IMR-90 (cell line): ENCODE data around the gene PDZRN3. TPM values are rescaled to one million over a fixed set of nuclear protein-coding genes. Genes with fewer than 3 reads are reported as not detected.

Source experiments
- ATAC-seq: fragments of 200-7000 bp; cut with Tn5 transposase; 2 replicates; pipeline ENCODE4 v1.9.1; 2020; ENCODE audit warnings: low read depth, mild to moderate bottlenecking, moderate library complexity
- BruUV-seq: library from RNA; stranded (reverse); fragments of 400-500 nt; replicated peaks from 2 replicates; lab custom pipeline; 2021; lab: Mats Ljungman, UMichigan
- CTCF ChIA-PET: fragments of 300-600 bp; formaldehyde crosslinking; extraction: SDS; loops from one replicate; lab custom pipeline; 2021; ENCODE audit warnings: antibody characterized with exemption; lab: Yijun Ruan, JAX
- POLR2A ChIA-PET: fragments of 300-600 bp; sonication (Branson Sonifier 250); formaldehyde crosslinking; loops from one replicate; lab custom pipeline; 2022; ENCODE audit warnings: antibody characterized with exemption; ENCODE audit not compliant: unreplicated experiment; lab: Charles Lee
- DNase-seq: peaks from one replicate; pipeline ENCODE4 v3.0.0; 2013
- H2AFZ ChIP-seq: replicated peaks from 2 replicates; pipeline ENCODE3; 2013; ENCODE audit warnings: low read length, mild to moderate bottlenecking; ENCODE audit not compliant: poor library complexity
- H2AK5ac ChIP-seq: 2 replicates; pipeline ENCODE4 v1.6.1; 2013; ENCODE audit warnings: low read depth, low read length, inconsistent platforms
- H2AK9ac ChIP-seq: replicated peaks from 2 replicates; pipeline ENCODE3; 2013; ENCODE audit warnings: mild to moderate bottlenecking, low read depth, low read length, moderate library complexity; ENCODE audit not compliant: poor library complexity
- H2BK120ac ChIP-seq: 2 replicates; pipeline ENCODE4 v1.6.1; 2013; ENCODE audit warnings: low read depth, low read length, inconsistent platforms
- H2BK15ac ChIP-seq: 3 replicates; pipeline ENCODE4 v1.6.1; 2013; ENCODE audit warnings: low read depth, low read length, inconsistent platforms
- H2BK20ac ChIP-seq: 2 replicates; pipeline ENCODE4 v1.6.1; 2013; ENCODE audit warnings: low read depth, mild to moderate bottlenecking, inconsistent platforms, low read length, moderate library complexity
- H2BK5ac ChIP-seq: 2 replicates; pipeline ENCODE4 v1.6.1; 2013; ENCODE audit warnings: mild to moderate bottlenecking, low read depth, low read length, inconsistent platforms; ENCODE audit not compliant: poor library complexity, severe bottlenecking
- H3K14ac ChIP-seq: replicated peaks from 2 replicates; pipeline ENCODE4 v1.6.1; 2013; ENCODE audit warnings: low read depth, low read length, inconsistent platforms
- H3K18ac ChIP-seq: 2 replicates; pipeline ENCODE4 v1.6.1; 2013; ENCODE audit warnings: low read depth, low read length, control low read depth
- H3K23ac ChIP-seq: 2 replicates; pipeline ENCODE4 v1.6.1; 2013; ENCODE audit warnings: low read depth, low read length, inconsistent platforms
- H3K27ac ChIP-seq: 2 replicates; pipeline ENCODE4 v1.5.1; 2013; ENCODE audit warnings: mild to moderate bottlenecking, control low read depth, low read length; ENCODE audit not compliant: insufficient read depth
- H3K27me3 ChIP-seq: 2 replicates; pipeline ENCODE4 v1.6.1; 2013; ENCODE audit warnings: low read length; ENCODE audit not compliant: control insufficient read depth, insufficient read depth
- H3K36me3 ChIP-seq: 2 replicates; pipeline ENCODE4 v1.6.1; 2013; ENCODE audit warnings: low read length, mixed read lengths; ENCODE audit not compliant: control insufficient read depth, insufficient read depth
- H3K4ac ChIP-seq: 2 replicates; pipeline ENCODE4 v1.6.1; 2013; ENCODE audit warnings: low read depth, low read length, inconsistent platforms
- H3K4me1 ChIP-seq: 2 replicates; pipeline ENCODE4 v1.6.1; 2013; ENCODE audit warnings: low read length, mixed read lengths; ENCODE audit not compliant: control insufficient read depth, insufficient read depth
- H3K4me2 ChIP-seq: 2 replicates; pipeline ENCODE4 v1.6.1; 2013; ENCODE audit warnings: low read depth, mild to moderate bottlenecking, control low read depth, low read length, moderate library complexity
- H3K4me3 ChIP-seq: 2 replicates; pipeline ENCODE4 v1.5.1; 2013; ENCODE audit warnings: low read depth, mild to moderate bottlenecking, control low read depth, low read length, moderate library complexity; ENCODE audit not compliant: insufficient read depth
- H3K56ac ChIP-seq: 2 replicates; pipeline ENCODE4 v1.6.1; 2013; ENCODE audit warnings: low read length, inconsistent platforms; ENCODE audit not compliant: insufficient read depth; ENCODE audit errors: extremely low read depth
- H3K79me1 ChIP-seq, 2 experiments: 2 replicates each; pipeline ENCODE4 v1.6.1; 2013; ENCODE audit warnings: low read length in 2 of 2, inconsistent platforms in 1 of 2, low read depth in 1 of 2
- H3K9ac ChIP-seq: 2 replicates; pipeline ENCODE4 v1.6.1; 2013; ENCODE audit warnings: low read depth, low read length, control low read depth
- H3K9me1 ChIP-seq: 2 replicates; pipeline ENCODE4 v1.6.1; 2013; ENCODE audit warnings: low read length, inconsistent platforms; ENCODE audit not compliant: insufficient read depth
- H3K9me3 ChIP-seq: 2 replicates; pipeline ENCODE4 v1.6.1; 2013; ENCODE audit warnings: low read length; ENCODE audit not compliant: control insufficient read depth, insufficient read depth
- H4K20me1 ChIP-seq: 2 replicates; pipeline ENCODE4 v1.6.1; 2013; ENCODE audit warnings: low read length, inconsistent platforms; ENCODE audit not compliant: insufficient read depth
- H4K5ac ChIP-seq: 2 replicates; pipeline ENCODE4 v1.6.1; 2013; ENCODE audit warnings: mild to moderate bottlenecking, low read depth, low read length, control low read depth
- H4K8ac ChIP-seq, 2 experiments: 2 replicates each; pipeline ENCODE4 v1.6.1; 2013; ENCODE audit warnings: low read depth in 2 of 2, low read length in 2 of 2, control low read depth in 1 of 2, inconsistent platforms in 1 of 2
- H4K91ac ChIP-seq: 2 replicates; pipeline ENCODE4 v1.6.1; 2013; ENCODE audit warnings: low read depth, low read length, inconsistent platforms; ENCODE audit not compliant: insufficient read depth
- BHLHE40 ChIP-seq: fragments of 150-350 bp; IDR thresholded peaks from 2 replicates; pipeline ENCODE4 v1.6.1; 2016; ENCODE audit warnings: mild to moderate bottlenecking, low read depth, low read length
- CEBPB ChIP-seq: IDR thresholded peaks from 2 replicates; pipeline ENCODE4 v1.6.1; 2012; ENCODE audit warnings: low read depth, low read length, improper control_type of control experiment
- CHD1 ChIP-seq: IDR thresholded peaks from 2 replicates; pipeline ENCODE4 v1.6.1; 2012; ENCODE audit warnings: low read depth, low read length, improper control_type of control experiment
- FOS ChIP-seq: fragments of 150-350 bp; IDR thresholded peaks from 2 replicates; pipeline ENCODE4 v1.6.1; 2016; ENCODE audit warnings: low read depth, low read length
- MAFK ChIP-seq: IDR thresholded peaks from 2 replicates; pipeline ENCODE4 v1.6.1; 2012; ENCODE audit warnings: low read depth, low read length, improper control_type of control experiment
- MAZ ChIP-seq: IDR thresholded peaks from 2 replicates; pipeline ENCODE4 v1.6.1; 2012; ENCODE audit warnings: low read depth, mild to moderate bottlenecking, low read length, improper control_type of control experiment, moderate library complexity, borderline replicate concordance
- MXI1 ChIP-seq: IDR thresholded peaks from 2 replicates; pipeline ENCODE4 v1.6.1; 2012; ENCODE audit warnings: low read depth, mild to moderate bottlenecking, low read length, moderate library complexity, borderline replicate concordance
- NFE2L2 ChIP-seq: fragments of 150-350 bp; IDR thresholded peaks from 2 replicates; pipeline ENCODE4 v1.6.1; 2016; ENCODE audit warnings: low read depth, mild to moderate bottlenecking, low read length
- POLR2A ChIP-seq: IDR thresholded peaks from 2 replicates; pipeline ENCODE4 v1.6.1; 2012; ENCODE audit warnings: mild to moderate bottlenecking, low read depth, low read length
- RAD21 ChIP-seq: IDR thresholded peaks from 2 replicates; pipeline ENCODE4 v1.6.1; 2012; ENCODE audit warnings: low read length, improper control_type of control experiment
- RCOR1 ChIP-seq: IDR thresholded peaks from 2 replicates; pipeline ENCODE4 v1.6.1; 2012; ENCODE audit warnings: mild to moderate bottlenecking, low read length, improper control_type of control experiment; ENCODE audit not compliant: insufficient replicate concordance
- RFX5 ChIP-seq: IDR thresholded peaks from 2 replicates; pipeline ENCODE4 v1.8.0; 2012; ENCODE audit warnings: low read depth, mild to moderate bottlenecking, low read length, moderate library complexity
- SMC3 ChIP-seq: fragments of 150-350 bp; IDR thresholded peaks from 2 replicates; pipeline ENCODE4 v1.6.1; 2016; ENCODE audit warnings: low read depth, mild to moderate bottlenecking, antibody characterized with exemption, low read length, moderate library complexity
- WGBS, 2 experiments: methylation state at CpG; one replicate each; pipeline versions ENCODE4 v1.1.5 to v1.1.7; 2013; ENCODE audit warnings: missing lambda C conversion rate in 2 of 2; ENCODE audit not compliant: insufficient read length in 1 of 2; ENCODE audit errors: extremely low coverage in 2 of 2; 5-methylcytosine and 5-hydroxymethylcytosine counted together
- dilution Hi-C: fragments of 300-500 bp; cut with HindIII; formaldehyde crosslinking; loops from one replicate; pipeline ENCODE4 v1.14.3; 2018; ENCODE audit warnings: low sequenced_read_pairs; ENCODE audit not compliant: unreplicated experiment
- in situ Hi-C: fragments of 300-500 bp; cut with MboI; formaldehyde crosslinking; loops from 3 replicates; pipeline ENCODE4 v1.14.3; 2019; ENCODE audit warnings: low sequenced_read_pairs, inconsistent platforms, mixed read lengths
- intact Hi-C: fragments of 100-400 bp; cut with micrococcal nuclease; formaldehyde crosslinking; loops from 2 replicates; pipeline ENCODE4 v1.10.0; 2022
- polyA plus RNA-seq, 3 experiments: library from polyadenylated mRNA; depleted of rRNA; stranded (reverse); fragments of >200 nt; gene quantifications; 2 replicates each; pipeline ENCODE4 v1.2.3, GENCODE V29; 2012; ENCODE audit warnings: low replicate concordance in 1 of 3
- total RNA-seq: library from RNA; depleted of rRNA; stranded (reverse); fragments of >200 nt; gene quantifications from 2 replicates; pipeline ENCODE4 v1.2.3, GENCODE V29; 2012
- TF ChIP-seq, protein P1 (sequence below): fragments of 150-350 bp; IDR thresholded peaks from 2 replicates; pipeline ENCODE4 v1.6.1; 2016; ENCODE audit warnings: low read depth, mild to moderate bottlenecking, low read length, moderate library complexity, borderline replicate concordance
- TF ChIP-seq, protein P2 (sequence below): fragments of 150-350 bp; IDR thresholded peaks from 2 replicates; pipeline ENCODE4 v1.6.1; 2017; ENCODE audit warnings: mild to moderate bottlenecking, antibody characterized with exemption, low read length, low read depth

Gene PDZRN3
- total and polyA plus RNA-seq, 2 of the 4 experiments (the other 2 are of a cell fraction): 9.4 to 17.0 TPM

DNA sequence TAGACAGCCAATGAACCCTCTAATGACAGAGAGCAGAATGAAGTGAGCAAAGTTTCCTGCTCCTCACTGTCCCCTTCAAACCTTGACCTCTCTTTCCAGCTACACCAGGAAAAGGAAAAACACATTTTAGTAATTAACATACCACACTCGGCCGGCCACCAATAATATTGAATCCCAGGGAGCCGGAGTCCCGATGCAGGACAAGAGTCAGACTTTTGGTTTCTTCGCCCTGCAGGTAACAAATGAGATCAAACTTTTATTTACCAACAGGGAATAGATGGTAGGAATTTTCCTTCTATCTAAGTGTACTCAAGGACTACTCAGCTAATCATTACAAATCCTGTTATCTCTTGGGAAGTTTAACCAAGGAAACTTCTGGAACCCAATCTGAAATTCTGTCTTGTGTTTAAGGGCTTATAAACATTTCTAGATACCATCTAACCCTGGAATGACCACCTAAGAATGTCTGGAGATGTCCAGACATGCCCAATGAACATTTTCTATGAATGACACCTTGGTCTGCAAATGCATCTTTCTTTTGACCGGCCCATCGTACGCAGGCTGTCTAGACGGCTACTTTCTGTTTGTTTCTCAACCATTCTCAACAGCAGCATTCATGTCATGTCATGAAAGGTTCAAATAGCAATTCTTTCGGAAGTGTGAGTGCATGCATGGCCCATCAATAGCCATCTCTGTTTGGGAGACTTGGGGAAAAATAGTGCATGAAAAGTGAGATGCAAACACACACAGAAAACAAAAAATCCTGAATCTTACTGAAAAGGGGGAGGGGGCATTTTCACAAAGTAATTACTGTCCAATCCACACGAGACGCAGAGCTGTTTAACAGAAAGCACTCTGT lies 16.1 kb downstream of the PDZRN3 start:
- no peak overlapping the region for H2BK120ac ChIP-seq
- DNase-seq (no peak), ATAC-seq (no peak)
- no peak overlapping the region for H2AK5ac ChIP-seq
- H3K36me3 ChIP-seq: peaks cover 10% of the 10 kb centered on the region; the same call in 1 of the 2 replicates
- H3K56ac ChIP-seq: no peak overlapping the region
- ChIA-PET POLR2A (interaction anchor here (0.5 kb wide), 1 partner anchor 34 kb away, joined by 13 read pairs; no protein-coding TSS in a partner anchor), CTCF (interaction anchor here (1.6 kb wide), 1 partner anchor 101 kb away, joined by 4 read pairs; no protein-coding TSS in a partner anchor)
- H3K4ac ChIP-seq: no peak overlapping the region
- H4K5ac ChIP-seq: no peak overlapping the region
- H3K4me3 ChIP-seq: no peak overlapping the region
- dilution Hi-C loops (loop anchor here (25.0 kb wide), 1 partner anchor 96 kb away; no protein-coding TSS in a partner anchor), intact Hi-C loops (no loop called here), in situ Hi-C loops (loop anchor here (25.0 kb wide), 1 partner anchor 96 kb away; no protein-coding TSS in a partner anchor)
- peaks cover 7% of the 10 kb centered on the region for H3K9me1 ChIP-seq
- H3K4me1 ChIP-seq: peaks cover 10% of the 10 kb centered on the region
- H4K20me1 ChIP-seq: peaks cover 31% of the 10 kb centered on the region; the same call in 1 of the 2 replicates
- no peak overlapping the region for H2BK15ac ChIP-seq
- H4K91ac ChIP-seq: no peak overlapping the region
- 0 out of 2 replicates have a peak overlapping the region, but pooled peaks have one; percentile 44 for H3K18ac ChIP-seq
- no peak overlapping the region for H3K4me2 ChIP-seq
- H3K9ac ChIP-seq: no peak overlapping the region
- H2AK9ac ChIP-seq: no peak overlapping the region
- H4K8ac ChIP-seq: peak overlapping the region in 1 of 2 experiments; percentile 37; a peak in 1 of 4 replicates
- WGBS, 2 experiments: 90% methylated on average over 4 of the region's 12 CpGs; no CpG with 5 or more reads in 1 of the 2 experiments
- no peak overlapping the region for H3K23ac ChIP-seq
- H2BK20ac ChIP-seq: no peak overlapping the region
- no peaks in the 10 kb centered on the region for H3K27me3 ChIP-seq
- BruUV-seq: no TSS peak
- no peak overlapping the region for H2BK5ac ChIP-seq
- H3K9me3 ChIP-seq: no peaks in the 10 kb centered on the region
- no peak overlapping the region for H3K27ac ChIP-seq
- peaks cover 15 to 36% of the 10 kb centered on the region in 2 experiments; a peak in 3 of 4 replicates for H3K79me1 ChIP-seq
- no peak overlapping the region for H3K14ac ChIP-seq
- no peak overlapping the region for H2AFZ ChIP-seq
- no peak for TF ChIP-seq CHD1
- TF ChIP-seq NFE2L2: no peak
- no peak for TF ChIP-seq RFX5
- no peak for TF ChIP-seq RAD21
- TF ChIP-seq RCOR1: no peak
- TF ChIP-seq MXI1: no peak
- TF ChIP-seq, protein P1, sequence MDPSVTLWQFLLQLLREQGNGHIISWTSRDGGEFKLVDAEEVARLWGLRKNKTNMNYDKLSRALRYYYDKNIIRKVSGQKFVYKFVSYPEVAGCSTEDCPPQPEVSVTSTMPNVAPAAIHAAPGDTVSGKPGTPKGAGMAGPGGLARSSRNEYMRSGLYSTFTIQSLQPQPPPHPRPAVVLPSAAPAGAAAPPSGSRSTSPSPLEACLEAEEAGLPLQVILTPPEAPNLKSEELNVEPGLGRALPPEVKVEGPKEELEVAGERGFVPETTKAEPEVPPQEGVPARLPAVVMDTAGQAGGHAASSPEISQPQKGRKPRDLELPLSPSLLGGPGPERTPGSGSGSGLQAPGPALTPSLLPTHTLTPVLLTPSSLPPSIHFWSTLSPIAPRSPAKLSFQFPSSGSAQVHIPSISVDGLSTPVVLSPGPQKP: no peak
- no peak for TF ChIP-seq MAFK
- TF ChIP-seq BHLHE40: no peak
- no peak for TF ChIP-seq SMC3
- TF ChIP-seq POLR2A: no peak
- TF ChIP-seq MAZ: no peak
- no peak for TF ChIP-seq FOS
- TF ChIP-seq, protein P2, sequence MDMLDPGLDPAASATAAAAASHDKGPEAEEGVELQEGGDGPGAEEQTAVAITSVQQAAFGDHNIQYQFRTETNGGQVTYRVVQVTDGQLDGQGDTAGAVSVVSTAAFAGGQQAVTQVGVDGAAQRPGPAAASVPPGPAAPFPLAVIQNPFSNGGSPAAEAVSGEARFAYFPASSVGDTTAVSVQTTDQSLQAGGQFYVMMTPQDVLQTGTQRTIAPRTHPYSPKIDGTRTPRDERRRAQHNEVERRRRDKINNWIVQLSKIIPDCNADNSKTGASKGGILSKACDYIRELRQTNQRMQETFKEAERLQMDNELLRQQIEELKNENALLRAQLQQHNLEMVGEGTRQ: no peak
- no peak for TF ChIP-seq CEBPB
